Measurements from ENCODE around the gene CGB1. TPM values are rescaled to one million over a fixed set of nuclear protein-coding genes. Genes with fewer than 3 reads are reported as not detected.

CGB1 gene
- total and polyA plus RNA-seq, 2 of the 13 experiments (the other 11 are each of a cell fraction or from before 2014, with no cell fraction given): not detected

- H3K27me3 ChIP-seq (ENCODE audit: control insufficient read depth in 1 of 2, insufficient read depth in 2 of 2, low read length in 2 of 2): no peaks in the 10 kb centered on the region; a peak in 1 of 5 replicates
- H3K9me3 ChIP-seq (ENCODE audit: low read length): no peaks in the 10 kb centered on the region
- no peak overlapping the region for H3K9ac ChIP-seq (ENCODE audit: insufficient read depth, low read depth, low read length)
- H3K36me3 ChIP-seq (replicated peaks in 1 of 2; ENCODE audit: control insufficient read depth in 1 of 2, insufficient read depth in 2 of 2, low read length in 2 of 2): peaks cover 13 to 49% of the 10 kb centered on the region in 2 experiments; a peak in 4 of 5 replicates
- no peak for FAIRE-seq
- intact Hi-C loops (cut with micrococcal nuclease; ENCODE audit: unreplicated experiment) (no loop called here), in situ Hi-C loops (cut with HindIII; ENCODE audit: extremely low pct_ligation_motif_present, low pct_unique_long_range_greater_than_20kb) (no loop called here)
- H3K4me2 ChIP-seq (ENCODE audit: low read depth, low read length): no peak overlapping the region
- H3K4me3 ChIP-seq (replicated peaks in 1 of 3; ENCODE audit: insufficient read depth in 1 of 3, low read depth in 2 of 3, low read length in 3 of 3): no peak overlapping the region
- WGBS (ENCODE audit: low lambda C conversion rate): over 99% methylated on average over 6 of the region's 7 CpGs
- POLR2A ChIA-PET: no interaction called here
- no peak overlapping the region for H3K27ac ChIP-seq (ENCODE audit: extremely low read length, insufficient read depth, low read length)
- CTCF ChIA-PET (ENCODE audit: low intra/inter-chr PET ratio, low total read pairs): no interaction called here
- peaks cover 23% of the 10 kb centered on the region for H3K4me1 ChIP-seq (ENCODE audit: insufficient read depth, low read length)
- no peak for ATAC-seq
- H2AFZ ChIP-seq (ENCODE audit: low read length): no peak overlapping the region
- BruUV-seq (replicated peaks): no TSS peak
- peaks cover 21% of the 10 kb centered on the region for H3K79me2 ChIP-seq (ENCODE audit: insufficient read depth, low read length)
- TF ChIP-seq ZNF530 (CRISPR knock-in tag; IDR thresholded peaks at IDR 0.05; ENCODE audit: low read depth): no peak
- no peak for TF ChIP-seq ZNF513 (CRISPR knock-in tag; conservative IDR thresholded peaks at IDR 0.05)
- TF ChIP-seq PLRG1 (conservative IDR thresholded peaks at IDR 0.05): no peak
- TF ChIP-seq RBFOX2 (IDR thresholded peaks at IDR 0.05; ENCODE audit: low read depth, low read length): 0 out of 2 replicates have a peak, but pooled peaks have one; percentile 34
- 0 out of 4 replicates have a peak, but pooled peaks of 1 of the 2 experiments have one; percentile 0 for TF ChIP-seq POLR2A (IDR thresholded peaks at IDR 0.05; ENCODE audit: insufficient read depth in 1 of 2, low read depth in 2 of 2, low read length in 2 of 2)
- TF ChIP-seq AGO2 (optimal IDR thresholded peaks at IDR 0.05; ENCODE audit: low read depth, low read length): peak; percentile 23
- no peak for TF ChIP-seq ZNF362 (CRISPR knock-in tag; IDR thresholded peaks at IDR 0.05; ENCODE audit: borderline replicate concordance)
- no peak for TF ChIP-seq THAP8 (CRISPR knock-in tag; IDR thresholded peaks at IDR 0.05; ENCODE audit: borderline replicate concordance)
- TF ChIP-seq ZNF776 (CRISPR knock-in tag; IDR thresholded peaks at IDR 0.05): no peak
- no peak for DNase-seq (ENCODE audit: low spot score)
- H4K20me1 ChIP-seq (ENCODE audit: insufficient read depth, low read length): no peaks in the 10 kb centered on the region
Measured at GRCh38 chr19:48987323-48987722, 49.4 kb downstream of the CGB1 start.
